CD4-positive, alpha-beta memory T cell (primary cell): Measurements from ENCODE around the gene SLAMF8. TPM values are rescaled to one million over a fixed set of nuclear protein-coding genes. Genes with fewer than 3 reads are reported as not detected.

Experiments
- CTCF ChIA-PET: fragments of 350-600 bp; sonication (Branson Sonifier 250); formaldehyde crosslinking; loops from one replicate; lab custom pipeline; 2021; ENCODE audit warnings: inconsistent platforms; ENCODE audit not compliant: partially characterized antibody; lab: Charles Lee
- POLR2A ChIA-PET: fragments of 350-600 bp; sonication (Branson Sonifier 250); formaldehyde crosslinking; loops from one replicate; lab custom pipeline; 2021; ENCODE audit not compliant: partially characterized antibody; lab: Charles Lee
- DNase-seq, 5 donors: peaks; one replicate each; pipeline versions ENCODE4 v3.0.0 to v3.0.0-alpha.2; 2020 to 2022; ENCODE audit warnings: mixed read lengths in 1 of 5
- H3K27ac ChIP-seq: one replicate; pipeline ENCODE4 v1.7.0; 2013; ENCODE audit warnings: low read depth, low read length
- H3K27me3 ChIP-seq: 2 replicates; pipeline ENCODE4 v1.7.0; 2013; ENCODE audit warnings: mild to moderate bottlenecking, low read length, moderate library complexity; ENCODE audit not compliant: insufficient read depth
- H3K36me3 ChIP-seq: 2 replicates; pipeline ENCODE4 v1.7.0; 2013; ENCODE audit warnings: mild to moderate bottlenecking, low read length, moderate library complexity; ENCODE audit not compliant: insufficient read depth
- H3K4me1 ChIP-seq: 2 replicates; pipeline ENCODE4 v1.7.0; 2013; ENCODE audit warnings: mild to moderate bottlenecking, low read length, moderate library complexity; ENCODE audit not compliant: insufficient read depth
- H3K4me3 ChIP-seq, 2 donors: one replicate each; pipeline ENCODE4 v1.7.0; 2013; ENCODE audit warnings: low read length in 2 of 2, mild to moderate bottlenecking in 1 of 2
- H3K9me3 ChIP-seq, 2 donors: one replicate each; pipeline ENCODE4 v1.7.0; 2013; ENCODE audit warnings: low read length in 2 of 2, control low read depth in 1 of 2; ENCODE audit not compliant: control insufficient read depth in 1 of 2
- H3K27ac Mint-ChIP-seq, 7 donors: one replicate each; pipeline ENCODE4 v1.8.0; 2020 to 2021; ENCODE audit warnings: mixed read lengths in 7 of 7, mild to moderate bottlenecking in 6 of 7, inconsistent platforms in 3 of 7, moderate library complexity in 3 of 7
- H3K27me3 Mint-ChIP-seq, 2 donors: one replicate each; pipeline ENCODE4 v1.8.0; 2020 to 2021; ENCODE audit warnings: mixed read lengths in 2 of 2
- H3K36me3 Mint-ChIP-seq, 2 donors: one replicate each; pipeline ENCODE4 v1.8.0; 2020 to 2021; ENCODE audit warnings: mixed read lengths in 2 of 2, inconsistent platforms in 1 of 2, mild to moderate bottlenecking in 1 of 2
- H3K4me1 Mint-ChIP-seq, 4 donors: one replicate each; pipeline ENCODE4 v1.8.0; 2020 to 2021; ENCODE audit warnings: mixed read lengths in 4 of 4, mild to moderate bottlenecking in 1 of 4
- H3K4me3 Mint-ChIP-seq, 8 donors: one replicate each; pipeline ENCODE4 v1.8.0; 2020 to 2021; ENCODE audit warnings: mixed read lengths in 8 of 8, mild to moderate bottlenecking in 7 of 8, moderate library complexity in 6 of 8, inconsistent platforms in 3 of 8
- H3K9me3 Mint-ChIP-seq, 8 donors: one replicate each; pipeline ENCODE4 v1.8.0; 2020 to 2021; ENCODE audit warnings: mixed read lengths in 8 of 8, mild to moderate bottlenecking in 5 of 8, inconsistent platforms in 3 of 8, moderate library complexity in 1 of 8
- intact Hi-C: fragments of 100-400 bp; cut with micrococcal nuclease; formaldehyde crosslinking; loops from one replicate; pipeline ENCODE4 v1.15.1; 2023
- polyA plus RNA-seq, 2 donors: library from polyadenylated mRNA; unstranded; fragments of 300-500 nt; fragmentation: Illumina TruSeq; gene quantifications; one replicate each; pipeline ENCODE4 v1.2.3, GENCODE V29; 2021
- total RNA-seq, 2 experiments: library from RNA; stranded (reverse); gene quantifications; one replicate each; pipeline ENCODE4 v1.2.3, GENCODE V29; 2021

SLAMF8 gene
- total and polyA plus RNA-seq, 4 experiments from 2014 or later: 2.0 TPM; not detected in 2

DNA sequence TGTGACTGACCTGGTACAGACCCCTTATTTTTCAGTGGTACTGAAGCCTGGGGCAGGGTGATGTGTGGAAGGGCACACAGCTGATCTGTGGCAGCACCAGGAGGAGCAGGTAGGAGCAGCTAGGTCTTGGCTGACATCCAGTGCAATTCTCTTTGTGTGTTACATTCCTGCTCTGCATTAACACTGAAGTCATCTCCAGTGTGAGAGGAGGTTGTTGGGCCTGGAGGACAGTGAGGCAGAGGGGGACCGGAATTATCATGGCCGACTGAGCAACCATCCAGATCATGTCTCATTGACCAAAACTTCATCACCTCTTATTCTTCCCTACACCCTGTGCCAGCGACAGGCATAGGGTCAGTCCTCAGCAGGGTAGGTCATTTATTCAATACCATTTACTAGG, 1.5 kb downstream of the SLAMF8 start:
- Histone ChIP-seq H3K4me3 (no peak overlapping the region), H3K9me3 (no peaks in the 10 kb centered on the region), H3K27me3 (no peaks in the 10 kb centered on the region), H3K4me1 (peaks cover 42% of the 10 kb centered on the region), H3K27ac (no peak overlapping the region), H3K36me3 (no peaks in the 10 kb centered on the region)
- ChIA-PET CTCF (interaction anchor here (1.3 kb wide), 1 partner anchor 25 kb away, joined by 3 read pairs; no protein-coding TSS in a partner anchor), POLR2A (interaction anchor here (0.7 to 3.4 kb wide), 4 partner anchors 26 to 96 kb away, joined by 3 to 25 read pairs (median 14); partner anchors contain the start of gene TAGLN2)
- Mint-ChIP-seq H3K36me3 (no peaks in the 10 kb centered on the region), H3K9me3 (peaks cover 0 to 42% (median 19%) of the 10 kb centered on the region in 8 donors), H3K27me3 (no peaks in the 10 kb centered on the region), H3K4me3 (peak overlapping the region in 3 of 8 donors; percentile 34 to 74 (median 64)), H3K4me1 (peaks cover 35 to 56% (median 46%) of the 10 kb centered on the region in 4 donors), H3K27ac (peak overlapping the region in 3 of 7 donors; percentile 31 to 35 (median 31))
- intact Hi-C loops: no loop called here
- DNase-seq: no peak

DNA sequence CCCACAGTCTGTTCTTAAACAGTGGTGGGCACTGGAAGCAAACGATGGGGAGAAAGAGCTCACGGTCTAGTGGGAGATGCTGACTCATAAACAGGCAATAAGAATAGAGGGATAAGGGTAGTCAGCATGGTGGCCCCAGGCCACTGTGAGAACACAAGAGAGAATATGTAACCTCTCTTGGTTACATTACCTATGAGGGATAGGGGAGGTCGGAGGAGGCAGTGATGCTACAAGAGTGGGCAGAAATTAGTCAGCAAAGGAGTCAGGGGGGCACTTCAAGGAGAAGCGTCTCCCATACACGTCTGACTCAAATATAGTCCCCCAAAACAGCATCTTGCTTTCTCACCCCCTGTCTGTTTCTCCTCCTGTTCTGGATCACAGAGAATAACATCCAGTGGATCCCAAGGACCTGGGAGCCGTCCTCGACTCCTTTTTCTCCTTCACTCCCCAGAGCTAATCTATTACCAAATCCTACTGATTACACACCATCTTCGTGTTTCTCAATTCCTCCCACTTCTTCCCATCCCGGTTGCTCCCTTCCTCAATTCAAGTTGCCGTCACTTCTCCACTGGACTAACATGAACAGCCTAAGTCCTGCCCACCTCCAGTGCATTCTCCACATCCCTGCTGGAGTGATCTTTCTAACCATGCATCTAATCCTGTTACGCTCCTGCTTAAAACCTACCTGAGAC, 2.1 kb downstream of the SLAMF8 start:
- no peaks in the 10 kb centered on the region for H3K27me3 ChIP-seq
- no peaks in the 10 kb centered on the region for H3K9me3 ChIP-seq
- no peak for DNase-seq
- H3K36me3 Mint-ChIP-seq: no peaks in the 10 kb centered on the region
- peaks cover 0 to 42% (median 19%) of the 10 kb centered on the region in 8 donors for H3K9me3 Mint-ChIP-seq
- H3K4me3 Mint-ChIP-seq: peak overlapping the region in 3 of 8 donors; percentile 25 to 39 (median 26)
- no peak overlapping the region for H3K27ac ChIP-seq
- peaks cover 35 to 56% (median 46%) of the 10 kb centered on the region in 4 donors for H3K4me1 Mint-ChIP-seq
- H3K36me3 ChIP-seq: no peaks in the 10 kb centered on the region
- H3K27me3 Mint-ChIP-seq: no peaks in the 10 kb centered on the region
- intact Hi-C loops: no loop called here
- ChIA-PET POLR2A (interaction anchor here (3.4 kb wide), 1 partner anchor 25 kb away, joined by 22 read pairs; no protein-coding TSS in a partner anchor), CTCF (interaction anchor here (1.3 kb wide), 1 partner anchor 26 kb away, joined by 3 read pairs; no protein-coding TSS in a partner anchor)
- no peak overlapping the region for H3K4me3 ChIP-seq
- H3K4me1 ChIP-seq: peaks cover 42% of the 10 kb centered on the region
- no peak overlapping the region for H3K27ac Mint-ChIP-seq

DNA sequence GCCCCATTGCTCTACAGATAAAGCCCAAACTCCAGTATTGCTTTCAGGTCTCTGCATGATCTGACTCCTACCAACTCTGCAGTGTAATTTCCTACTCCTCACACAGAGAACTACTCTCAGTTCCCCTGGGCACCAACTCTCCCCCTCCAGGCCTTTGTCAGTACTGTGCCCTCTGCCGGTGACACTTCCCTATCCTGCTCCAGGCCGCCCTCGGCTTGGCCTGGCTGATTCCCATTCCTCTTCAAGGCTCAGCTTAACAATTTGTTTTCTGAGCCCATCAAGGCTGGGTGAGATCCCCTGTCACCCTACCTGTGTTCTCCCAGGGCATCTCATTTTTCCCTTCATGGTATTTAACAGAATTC, 2.6 kb downstream of the SLAMF8 start:
- Mint-ChIP-seq H3K4me1 (peaks cover 34 to 53% (median 45%) of the 10 kb centered on the region in 4 donors), H3K27me3 (no peaks in the 10 kb centered on the region), H3K36me3 (no peaks in the 10 kb centered on the region), H3K27ac (peak overlapping the region in 2 of 7 donors; percentile 36 to 44), H3K9me3 (peaks cover 0 to 42% (median 19%) of the 10 kb centered on the region in 8 donors), H3K4me3 (peak overlapping the region in 4 of 8 donors; percentile 26 to 64 (median 39))
- intact Hi-C loops: no loop called here
- ChIA-PET CTCF (interaction anchor here (0.9 kb wide), 1 partner anchor 30 kb away, joined by 3 read pairs; no protein-coding TSS in a partner anchor), POLR2A (no interaction called here)
- Histone ChIP-seq H3K4me3 (no peak overlapping the region), H3K36me3 (no peaks in the 10 kb centered on the region), H3K4me1 (peaks cover 42% of the 10 kb centered on the region), H3K27me3 (no peaks in the 10 kb centered on the region), H3K9me3 (no peaks in the 10 kb centered on the region), H3K27ac (no peak overlapping the region)
- DNase-seq: no peak

DNA sequence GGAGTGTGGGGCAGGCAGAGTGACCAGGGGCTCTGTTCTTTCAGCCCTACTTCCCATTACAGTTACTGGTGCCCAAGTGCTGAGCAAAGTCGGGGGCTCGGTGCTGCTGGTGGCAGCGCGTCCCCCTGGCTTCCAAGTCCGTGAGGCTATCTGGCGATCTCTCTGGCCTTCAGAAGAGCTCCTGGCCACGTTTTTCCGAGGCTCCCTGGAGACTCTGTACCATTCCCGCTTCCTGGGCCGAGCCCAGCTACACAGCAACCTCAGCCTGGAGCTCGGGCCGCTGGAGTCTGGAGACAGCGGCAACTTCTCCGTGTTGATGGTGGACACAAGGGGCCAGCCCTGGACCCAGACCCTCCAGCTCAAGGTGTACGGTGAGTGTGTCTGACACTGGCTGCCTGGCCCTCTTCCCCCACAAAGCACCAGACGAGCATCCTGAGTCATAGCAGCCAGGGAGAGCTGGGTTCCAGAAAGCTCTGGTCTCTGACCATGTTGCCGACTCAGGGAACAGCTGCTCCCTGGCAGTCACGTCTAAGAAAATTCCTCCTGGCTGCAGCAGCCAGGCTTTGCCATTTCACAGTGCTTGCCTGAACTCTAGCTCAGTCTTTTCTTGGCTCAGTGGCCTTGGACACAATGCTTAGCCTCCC, 3.3 kb downstream of the SLAMF8 start:
- Mint-ChIP-seq H3K4me1 (peaks cover 34 to 46% (median 40%) of the 10 kb centered on the region in 4 donors), H3K36me3 (no peaks in the 10 kb centered on the region), H3K27ac (peak overlapping the region in 1 of 7 donors; percentile 43), H3K4me3 (peak overlapping the region in 1 of 8 donors; percentile 3), H3K27me3 (no peaks in the 10 kb centered on the region), H3K9me3 (peaks cover 0 to 42% (median 19%) of the 10 kb centered on the region in 8 donors)
- Histone ChIP-seq H3K27ac (no peak overlapping the region), H3K27me3 (no peaks in the 10 kb centered on the region), H3K36me3 (no peaks in the 10 kb centered on the region), H3K4me3 (no peak overlapping the region), H3K4me1 (peaks cover 39% of the 10 kb centered on the region), H3K9me3 (no peaks in the 10 kb centered on the region)
- intact Hi-C loops: no loop called here
- CTCF ChIA-PET: interaction anchor here (0.6 to 0.9 kb wide), 3 partner anchors 31 to 176 kb away, joined by 3 read pairs; no protein-coding TSS in a partner anchor
- POLR2A ChIA-PET: no interaction called here
- DNase-seq: no peak

DNA sequence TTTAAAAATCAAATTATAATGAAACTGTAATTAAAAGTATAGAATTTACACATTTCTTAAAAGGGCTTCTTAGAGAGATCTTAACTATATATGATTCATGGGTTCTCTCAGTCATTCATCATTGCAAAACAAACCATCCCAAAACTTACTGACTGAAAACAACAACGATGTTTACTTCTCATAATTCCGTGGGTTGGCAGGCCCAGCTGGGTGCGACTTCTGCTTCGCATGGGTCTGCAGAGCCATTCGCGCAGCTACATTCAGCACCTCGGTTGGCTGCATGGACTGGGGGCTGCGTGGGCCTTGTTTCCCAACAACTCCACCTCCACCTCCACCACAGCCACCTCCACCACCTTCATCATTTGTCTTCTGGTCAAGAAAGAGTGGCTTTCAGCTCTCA, 4.0 kb downstream of the SLAMF8 start:
- Mint-ChIP-seq H3K4me1 (peaks cover 28 to 39% (median 33%) of the 10 kb centered on the region in 4 donors), H3K27me3 (no peaks in the 10 kb centered on the region), H3K9me3 (peaks cover 0 to 42% (median 19%) of the 10 kb centered on the region in 8 donors), H3K27ac (peak overlapping the region in 1 of 7 donors; percentile 43), H3K4me3 (no peak overlapping the region), H3K36me3 (no peaks in the 10 kb centered on the region)
- Histone ChIP-seq H3K4me1 (peaks cover 31% of the 10 kb centered on the region), H3K9me3 (no peaks in the 10 kb centered on the region), H3K4me3 (no peak overlapping the region), H3K27me3 (no peaks in the 10 kb centered on the region), H3K36me3 (no peaks in the 10 kb centered on the region), H3K27ac (no peak overlapping the region)
- intact Hi-C loops: no loop called here
- CTCF ChIA-PET: no interaction called here
- no peak for DNase-seq
- POLR2A ChIA-PET: no interaction called here

DNA sequence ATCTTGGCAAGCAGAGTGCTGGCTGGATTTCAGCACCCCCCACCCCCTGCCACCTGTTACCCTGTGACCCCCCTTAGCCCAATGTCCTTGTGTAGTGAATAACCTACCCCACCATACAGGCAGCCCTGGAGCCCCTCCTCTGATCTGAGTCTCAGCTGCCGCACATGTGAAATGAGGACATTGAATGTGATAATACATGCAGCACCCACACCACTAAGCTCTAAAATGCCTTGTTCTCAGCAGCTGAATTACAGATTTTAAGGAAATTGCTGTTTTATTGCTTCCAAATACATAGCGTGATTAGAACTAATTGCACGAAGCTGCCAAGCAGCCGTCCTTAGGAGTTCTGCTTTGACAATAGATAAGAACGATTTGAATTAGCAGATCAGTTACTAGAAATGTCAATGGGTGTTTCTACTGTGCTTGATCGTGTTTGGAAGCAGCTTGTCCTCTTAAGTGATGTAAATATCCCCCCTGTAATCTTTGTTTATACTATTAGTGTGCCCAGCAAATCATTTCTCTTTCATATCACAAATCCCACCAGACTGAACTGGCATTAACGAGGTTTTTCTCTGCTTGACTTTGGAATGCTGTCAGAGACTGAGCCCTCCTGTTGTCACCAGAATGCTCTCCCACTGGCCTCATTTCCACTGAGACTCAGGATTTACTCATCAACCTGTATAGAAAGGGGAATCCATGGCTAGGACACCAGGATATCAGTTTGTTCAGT, 4.9 kb downstream of the SLAMF8 start:
- Mint-ChIP-seq H3K27ac (no peak overlapping the region), H3K36me3 (no peaks in the 10 kb centered on the region)

More for the DNA sequence above, 4.9 kb downstream of the SLAMF8 start:
- H3K4me1 ChIP-seq: peaks cover 23% of the 10 kb centered on the region
- no peak for DNase-seq
- H3K4me3 ChIP-seq: no peak overlapping the region
- ChIA-PET POLR2A (no interaction called here), CTCF (interaction anchor here (1.6 kb wide), 1 partner anchor 32 kb away, joined by 6 read pairs; no protein-coding TSS in a partner anchor)
- H3K27me3 ChIP-seq: no peaks in the 10 kb centered on the region
- peaks cover 20 to 30% (median 25%) of the 10 kb centered on the region in 4 donors for H3K4me1 Mint-ChIP-seq
- H3K9me3 ChIP-seq: no peaks in the 10 kb centered on the region
- H3K27ac ChIP-seq: no peak overlapping the region
- peaks cover 0 to 38% (median 19%) of the 10 kb centered on the region in 8 donors for H3K9me3 Mint-ChIP-seq
- H3K27me3 Mint-ChIP-seq: no peaks in the 10 kb centered on the region
- no peak overlapping the region for H3K4me3 Mint-ChIP-seq
- intact Hi-C loops: no loop called here
- no peaks in the 10 kb centered on the region for H3K36me3 ChIP-seq
